IPS-NIHi7 (cell line): ENCODE data around the gene ST7.
"Not testable (repeated sequence)": the region's sequence is repeated elsewhere in the genome, so short reads cannot be mapped to it uniquely, and the experiment has no call there.

Experiments
- DNase-seq: peaks from one replicate; pipeline ENCODE4 v3.0.0; 2012; ENCODE audit warnings: mixed read lengths; ENCODE audit errors: extremely low spot score

The ST7 gene

DNA sequence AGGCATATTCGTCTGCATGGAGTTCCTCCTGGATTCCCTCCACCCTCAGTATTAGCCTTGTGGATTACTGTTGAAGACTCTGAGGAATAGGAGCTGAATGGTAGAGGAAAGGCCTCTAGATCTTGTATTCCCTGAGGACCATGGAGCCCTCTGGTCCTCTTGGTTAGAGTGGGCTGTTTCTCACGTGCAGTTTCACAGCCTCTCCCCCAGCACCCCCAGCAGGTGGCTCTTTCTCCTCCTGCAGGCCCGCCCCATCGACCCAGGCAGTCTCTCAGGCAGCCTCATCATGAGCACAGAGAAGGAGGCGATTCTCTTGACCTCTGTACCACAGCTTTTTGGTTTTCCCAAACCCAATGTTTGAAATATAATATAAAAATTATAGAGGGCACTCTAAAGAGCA lies 267.5 kb downstream of the ST7 start:
- DNase-seq = peak; percentile 46

DNA sequence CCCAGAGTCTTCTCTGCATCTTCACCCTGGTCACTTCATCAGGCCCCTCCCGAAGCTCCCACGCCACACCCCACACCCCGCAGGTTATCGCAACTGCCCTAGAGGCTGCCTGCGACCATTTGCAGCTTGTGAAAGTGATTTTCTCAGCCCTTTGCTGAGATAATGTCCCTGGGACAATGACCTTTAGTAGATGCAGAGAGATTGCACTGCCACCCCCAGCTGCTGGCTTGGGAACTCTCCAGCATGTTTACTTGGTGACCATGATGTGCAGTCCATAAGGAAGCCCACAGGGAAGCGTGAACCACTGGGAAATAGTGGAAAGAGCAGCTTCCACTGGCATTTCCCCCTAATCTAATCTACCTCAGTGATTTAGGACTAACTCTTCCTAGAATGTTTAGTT lies 272.2 kb downstream of the ST7 start:
- DNase-seq = no peak

- DNase-seq = no peak
Measured at GRCh38 chr7:117227091-117227490, 273.8 kb downstream of the ST7 start.

DNA sequence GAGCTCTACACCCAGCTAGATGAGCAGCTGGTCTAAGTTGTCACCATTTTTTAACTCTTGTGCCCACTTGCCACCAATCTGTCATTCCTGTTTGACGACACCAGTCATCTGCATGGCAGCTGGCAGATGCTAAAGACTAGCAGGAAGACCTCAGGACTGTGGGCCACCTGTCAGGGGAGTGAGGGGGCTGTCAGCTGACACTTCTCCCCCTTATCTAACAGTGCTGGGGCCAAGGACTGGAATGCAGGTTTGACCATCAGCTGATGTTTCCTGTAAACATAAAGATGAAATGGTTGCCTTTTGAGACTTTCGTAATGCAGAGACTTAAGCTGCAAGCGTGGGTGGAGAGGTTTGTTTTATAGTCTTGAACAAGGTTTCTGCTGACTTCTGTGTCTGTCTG lies 276.0 kb downstream of the ST7 start:
- DNase-seq = no peak

- DNase-seq = no peak
Measured at GRCh38 chr7:117230276-117231046, 277.2 kb downstream of the ST7 start.

GRCh38 chr7:117231047-117231359 lies 277.7 kb downstream of the ST7 start:
- DNase-seq = no peak

GRCh38 chr7:117237646-117238045 lies 284.3 kb downstream of the ST7 start:
- DNase-seq = no peak

GRCh38 chr7:117238472-117238871 lies 285.2 kb downstream of the ST7 start:
- no peak for DNase-seq

GRCh38 chr7:117238937-117239336 lies 285.6 kb downstream of the ST7 start:
- no peak for DNase-seq

DNA sequence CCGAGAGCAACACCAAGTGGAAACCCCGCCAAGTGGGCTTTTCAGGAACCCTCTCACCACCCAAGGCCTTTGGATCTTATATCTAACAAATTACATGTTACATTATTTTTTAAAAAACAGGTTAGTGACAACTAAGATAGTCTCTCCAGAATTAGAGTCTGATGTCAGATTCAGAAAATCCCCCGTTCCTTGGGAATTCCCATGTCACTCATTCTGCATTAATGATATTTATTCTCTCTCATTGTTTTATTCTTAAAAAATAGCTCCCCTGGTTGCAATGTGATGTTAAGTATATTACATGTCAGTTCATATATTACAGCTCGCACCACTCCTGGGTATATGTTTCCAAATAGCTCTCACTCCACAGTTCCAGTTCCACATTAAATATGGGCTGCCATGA lies 287.8 kb downstream of the ST7 start:
- no peak for DNase-seq

- no peak for DNase-seq
Measured at GRCh38 chr7:117243390-117243789, 290.1 kb downstream of the ST7 start.

DNA sequence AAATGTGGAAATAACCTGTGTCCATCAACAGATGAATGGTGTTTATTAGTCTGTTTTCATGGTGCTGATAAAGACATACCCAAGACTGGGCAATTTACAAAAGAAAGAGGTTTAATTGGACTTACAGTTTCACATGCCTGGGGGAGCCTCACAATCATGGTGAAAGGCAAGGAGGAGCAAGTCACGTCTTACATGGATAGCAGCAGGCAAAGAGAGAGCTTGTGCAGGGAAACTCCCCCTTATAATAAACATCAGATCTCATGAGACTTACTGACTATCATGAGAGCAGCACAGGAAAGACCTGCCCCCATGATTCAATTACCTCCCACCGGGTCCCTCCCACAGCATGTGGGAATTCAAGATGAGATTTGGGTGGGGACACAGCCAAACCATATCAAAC lies 292.4 kb downstream of the ST7 start:
- DNase-seq = not testable (repeated sequence)

- DNase-seq = no peak
Measured at GRCh38 chr7:117247809-117248208, 294.5 kb downstream of the ST7 start.

DNA sequence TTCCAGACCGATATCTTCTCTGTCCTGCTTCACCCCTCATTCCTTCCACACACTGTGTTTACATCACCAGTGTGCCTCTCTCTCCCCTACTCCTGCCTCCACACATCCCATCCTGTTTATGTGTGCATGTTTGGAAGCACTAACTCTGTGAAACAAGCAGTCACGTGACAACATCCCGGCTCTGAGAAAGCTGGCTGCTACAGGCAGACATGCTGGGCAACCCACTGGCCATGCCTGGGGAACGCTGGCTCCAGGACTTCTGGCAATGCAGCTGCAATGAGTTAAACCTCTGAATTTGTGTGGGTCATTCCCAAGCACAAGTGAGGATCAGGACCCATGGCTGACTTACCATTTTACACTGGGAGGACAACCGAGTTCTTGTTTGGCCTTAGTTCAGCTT lies 295.5 kb downstream of the ST7 start:
- no peak for DNase-seq

GRCh38 chr7:117249696-117250095 lies 296.4 kb downstream of the ST7 start:
- no peak for DNase-seq

DNA sequence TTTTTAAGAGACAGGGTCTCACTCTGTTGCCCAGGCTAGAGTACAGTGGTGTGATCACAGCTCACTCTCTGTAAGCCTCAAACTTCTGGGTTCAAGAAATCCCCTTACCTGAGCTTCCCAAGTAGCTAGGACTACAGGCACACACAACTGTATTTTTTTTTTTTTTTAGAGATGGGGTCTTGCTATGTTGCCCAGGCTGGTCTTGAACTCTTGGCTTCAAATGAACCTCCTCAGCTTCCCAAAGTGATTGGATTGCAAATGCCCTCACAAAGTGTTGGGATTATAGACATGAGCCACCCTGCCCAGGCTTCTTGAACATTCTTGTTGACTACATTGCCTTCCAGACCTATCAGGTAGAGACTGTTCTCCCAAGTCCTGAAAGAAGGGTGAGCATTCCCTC lies 296.9 kb downstream of the ST7 start:
- no peak for DNase-seq

DNA sequence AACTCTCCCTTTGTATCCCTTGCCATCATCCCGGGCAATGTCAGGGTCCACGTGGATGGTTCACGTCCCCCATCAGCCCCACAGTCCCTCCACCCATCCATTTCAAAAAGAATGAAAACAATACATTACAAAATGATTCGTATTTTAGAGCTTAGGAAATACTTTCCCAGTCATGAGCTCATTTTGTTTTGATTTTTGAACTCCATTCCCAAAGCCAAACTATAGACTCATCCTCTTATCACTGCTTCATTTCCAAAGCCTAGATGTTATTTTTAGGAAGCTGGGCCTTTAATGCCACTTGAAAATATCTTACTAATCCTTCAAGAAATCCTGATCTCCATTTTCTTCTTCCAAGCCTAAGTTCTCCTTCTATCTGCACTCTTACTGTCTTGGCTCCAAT lies 297.5 kb downstream of the ST7 start:
- no peak for DNase-seq

GRCh38 chr7:117251687-117252086 lies 298.4 kb downstream of the ST7 start:
- DNase-seq = no peak

GRCh38 chr7:117259615-117260014 lies 306.3 kb downstream of the ST7 start:
- no peak for DNase-seq

DNA sequence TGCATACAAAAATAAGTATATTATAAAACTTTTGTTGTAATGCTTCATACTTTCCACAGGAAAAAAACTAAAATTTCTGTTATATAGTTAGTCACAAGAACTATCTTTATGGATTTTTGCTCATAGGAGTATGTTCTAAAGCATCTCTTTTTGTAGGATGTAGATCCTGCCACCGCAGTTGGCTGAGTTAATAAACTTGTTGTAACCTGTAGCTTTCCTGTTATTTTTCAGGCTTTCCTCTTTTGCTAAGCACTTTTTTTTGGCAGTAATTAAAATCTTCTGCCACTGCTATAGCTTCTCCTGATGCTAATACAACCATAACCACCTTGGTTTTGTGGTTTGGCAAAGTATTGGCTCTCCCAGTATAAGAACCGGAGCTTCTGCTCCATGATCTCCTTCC lies 309.2 kb downstream of the ST7 start:
- no peak for DNase-seq

GRCh38 chr7:117264716-117265115 lies 311.4 kb downstream of the ST7 start:
- no peak for DNase-seq

DNA sequence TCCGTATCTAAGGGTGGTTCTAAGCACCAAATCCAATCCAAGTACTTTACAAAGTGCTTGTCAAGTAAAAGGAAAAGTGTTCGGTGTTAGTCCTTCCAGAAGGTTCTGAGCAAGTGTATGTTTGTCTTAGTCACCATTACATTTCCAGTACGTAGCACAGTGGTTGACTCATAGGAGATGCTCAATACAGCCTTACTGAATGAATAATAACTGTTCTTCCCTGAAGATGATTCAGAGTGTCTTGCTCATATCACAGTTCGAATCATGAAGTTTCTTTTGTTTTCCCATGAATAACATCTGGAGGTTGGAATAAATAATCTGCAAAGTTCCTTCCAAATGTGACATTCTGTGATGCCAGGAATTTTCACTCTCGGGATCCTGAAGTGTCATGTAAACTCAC lies 316.1 kb downstream of the ST7 start:
- DNase-seq = no peak

GRCh38 chr7:117269886-117270285 lies 316.6 kb downstream of the ST7 start:
- DNase-seq = no peak

GRCh38 chr7:117270371-117270770 lies 317.1 kb downstream of the ST7 start:
- no peak for DNase-seq
